Cardiac fibroblast (primary cell): ENCODE data around the gene SLFN11.

Experiments used
- DNase-seq, 2 donors: peaks; one replicate each; pipeline versions ENCODE4 v3.0.0 to v3.0.0-alpha.2; 2010; ENCODE audit warnings: low read depth in 2 of 2
- H3K4me3 ChIP-seq, 2 donors: replicated peaks in 1 of 2; 1 replicate in 1 of 2; 2 replicates in 1 of 2; pipeline ENCODE4 v1.5.1; 2011; ENCODE audit warnings: low read depth in 2 of 2, low read length in 2 of 2, mild to moderate bottlenecking in 2 of 2, moderate library complexity in 1 of 2
- CTCF ChIP-seq: IDR thresholded peaks from one replicate; pipeline ENCODE4 v1.5.1; 2011; ENCODE audit warnings: low read depth, mild to moderate bottlenecking, low read length, inconsistent platforms

SLFN11 gene

GRCh38 chr17:35373984-35374765 is 754 bp upstream of the SLFN11 start:
- TF ChIP-seq CTCF = no peak
- H3K4me3 ChIP-seq = peak overlapping the region; percentile 62 to 86
- DNase-seq = peak; percentile 68 to 72

- TF ChIP-seq CTCF = no peak
- H3K4me3 ChIP-seq = peak overlapping the region; percentile 62 to 86
- DNase-seq = peak in 1 of 2 donors; percentile 25
These were observed 431 bp downstream of the SLFN11 start for GRCh38 chr17:35372846-35373533.

GRCh38 chr17:35371934-35372333 is 1.5 kb downstream of the SLFN11 start:
- no peak for DNase-seq
- no peak for TF ChIP-seq CTCF
- peak overlapping the region in 1 of 2 donors; percentile 86 for H3K4me3 ChIP-seq

GRCh38 chr17:35368081-35368830 is 5.2 kb downstream of the SLFN11 start:
- TF ChIP-seq CTCF = no peak
- DNase-seq = peak in 1 of 2 donors; percentile 26
- no peak overlapping the region for H3K4me3 ChIP-seq

- no peak for TF ChIP-seq CTCF
- DNase-seq = no peak
- H3K4me3 ChIP-seq = no peak overlapping the region
These were observed 12.4 kb downstream of the SLFN11 start for GRCh38 chr17:35361027-35361426.

- DNase-seq = peak in 1 of 2 donors; percentile 6
- no peak for TF ChIP-seq CTCF
- no peak overlapping the region for H3K4me3 ChIP-seq
These were observed 14.0 kb downstream of the SLFN11 start for GRCh38 chr17:35359398-35359797.
